PC-3 (cell line): ENCODE data around the gene CDK5RAP2. TPM values are rescaled to one million over a fixed set of nuclear protein-coding genes. Genes with fewer than 3 reads are reported as not detected.

Experiments
- ATAC-seq: fragments of 200-7000 bp; cut with Tn5 transposase; 2 replicates; pipeline ENCODE4 v1.9.1; 2020; ENCODE audit warnings: mild to moderate bottlenecking, moderate library complexity
- BruUV-seq: library from RNA; stranded (reverse); fragments of 400-500 nt; replicated peaks from 2 replicates; lab custom pipeline; 2021; lab: Mats Ljungman, UMichigan
- CTCF ChIA-PET: fragments of 300-600 bp; sonication (Branson Sonifier 250); formaldehyde crosslinking; loops from one replicate; lab custom pipeline; 2022; ENCODE audit warnings: antibody characterized with exemption; lab: Charles Lee
- POLR2A ChIA-PET: fragments of 300-600 bp; sonication (Branson Sonifier 250); formaldehyde crosslinking; loops from one replicate; lab custom pipeline; 2022; ENCODE audit warnings: antibody characterized with exemption; ENCODE audit not compliant: unreplicated experiment; lab: Charles Lee
- DNase-seq: peaks from one replicate; pipeline ENCODE4 v3.0.0-alpha.2; 2015
- H2AFZ ChIP-seq: fragments of 300-600 bp; sonication (generic); 2 replicates; pipeline ENCODE4 v1.6.0; 2016; ENCODE audit warnings: antibody characterized with exemption, low read length
- H3F3A ChIP-seq: fragments of 300-600 bp; sonication (generic); one replicate; pipeline ENCODE4 v1.6.0; 2017; ENCODE audit warnings: antibody characterized with exemption, low read length, control low read depth, mild to moderate bottlenecking; ENCODE audit not compliant: unreplicated experiment
- H3K27ac ChIP-seq: fragments of 300-600 bp; sonication (generic); 2 replicates; pipeline ENCODE4 v1.5.1; 2016; ENCODE audit warnings: mild to moderate bottlenecking, low read length
- H3K27me3 ChIP-seq: fragments of 300-600 bp; sonication (generic); 2 replicates; pipeline ENCODE4 v1.6.1; 2016; ENCODE audit warnings: low read length, mixed read lengths
- H3K36me3 ChIP-seq: fragments of 300-600 bp; sonication (generic); 2 replicates; pipeline ENCODE4 v1.6.1; 2016; ENCODE audit warnings: low read depth, mixed run types, low read length, mixed read lengths
- H3K4me1 ChIP-seq: fragments of 300-600 bp; sonication (generic); 2 replicates; pipeline ENCODE4 v1.5.1; 2016; ENCODE audit warnings: low read length; ENCODE audit not compliant: insufficient read depth
- H3K4me2 ChIP-seq: fragments of 300-600 bp; sonication (generic); 2 replicates; pipeline ENCODE4 v1.6.0; 2016; ENCODE audit warnings: low read length
- H3K4me3 ChIP-seq: fragments of 300-600 bp; sonication (generic); 2 replicates; pipeline ENCODE4 v1.5.1; 2016; ENCODE audit warnings: mild to moderate bottlenecking, low read length, mixed read lengths
- H3K79me2 ChIP-seq: fragments of 300-600 bp; sonication (generic); 2 replicates; pipeline ENCODE4 v1.6.1; 2017; ENCODE audit warnings: low read length, mixed read lengths
- H3K9ac ChIP-seq: fragments of 300-600 bp; sonication (generic); 2 replicates; pipeline ENCODE4 v1.6.0; 2016; ENCODE audit warnings: mild to moderate bottlenecking, low read length
- H3K9me2 ChIP-seq: fragments of 300-600 bp; sonication (generic); replicated peaks from 2 replicates; pipeline ENCODE4 v1.6.1; 2016; ENCODE audit warnings: mixed run types, low read length, mixed read lengths
- H3K9me3 ChIP-seq: fragments of 300-600 bp; sonication (generic); 2 replicates; pipeline ENCODE4 v1.6.1; 2016; ENCODE audit warnings: low read length, mixed read lengths
- H4K20me1 ChIP-seq: fragments of 300-600 bp; sonication (generic); 2 replicates; pipeline ENCODE4 v1.6.1; 2016; ENCODE audit warnings: low read length, mixed read lengths
- EZH2 ChIP-seq: fragments of 300-600 bp; sonication (generic); IDR thresholded peaks from one replicate; pipeline ENCODE4 v1.6.1; 2017; ENCODE audit warnings: antibody characterized with exemption, mild to moderate bottlenecking, low read length; ENCODE audit not compliant: unreplicated experiment
- EZH2phosphoT487 ChIP-seq: fragments of 300-600 bp; sonication (generic); IDR thresholded peaks from 2 replicates; pipeline ENCODE4 v1.6.1; 2018; ENCODE audit warnings: mild to moderate bottlenecking, antibody characterized with exemption, low read length, borderline replicate concordance
- intact Hi-C: fragments of 100-400 bp; cut with micrococcal nuclease; formaldehyde crosslinking; loops from 2 replicates; pipeline ENCODE4 v1.9.0; 2023
- total RNA-seq: library from RNA; depleted of rRNA; stranded (reverse); fragments of >200 nt; gene quantifications from 2 replicates; pipeline ENCODE4 v1.2.3, GENCODE V29; 2014
- TF ChIP-seq, protein P1 (sequence below): fragments of 300-600 bp; sonication (generic); conservative IDR thresholded peaks from 2 replicates; pipeline ENCODE4 v1.5.1; 2017; ENCODE audit warnings: antibody characterized with exemption, low read depth, mild to moderate bottlenecking, low read length

The CDK5RAP2 gene
- total RNA-seq, 1 experiment from 2014 or later: 37.4 TPM

DNA sequence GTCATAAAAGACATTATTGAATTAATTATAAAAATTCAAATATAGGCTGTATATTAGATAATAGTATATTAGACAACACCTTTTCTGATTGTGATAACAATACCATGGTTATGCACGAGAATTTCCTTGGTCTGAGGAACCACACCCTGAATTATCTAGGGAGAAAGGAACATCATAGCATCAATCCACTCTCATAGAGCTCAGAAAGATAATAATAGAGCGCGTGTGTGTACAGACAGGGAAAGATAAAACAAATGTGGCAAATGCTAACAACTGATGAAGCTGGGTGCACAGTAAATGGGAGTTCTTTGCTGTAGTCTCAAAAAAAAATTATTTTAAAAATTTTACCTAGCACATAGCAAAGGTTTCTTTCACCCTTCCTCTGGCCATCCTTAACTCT lies 143.5 kb downstream of the CDK5RAP2 start:
- H3K4me1 ChIP-seq: no peaks in the 10 kb centered on the region; the same call in 1 of the 2 replicates
- H3K27ac ChIP-seq: no peak overlapping the region
- DNase-seq (no peak), ATAC-seq (no peak)
- H3F3A ChIP-seq: no peaks in the 10 kb centered on the region
- BruUV-seq: no TSS peak
- no peaks in the 10 kb centered on the region for H3K27me3 ChIP-seq
- no peaks in the 10 kb centered on the region for H3K79me2 ChIP-seq
- intact Hi-C loops: no loop called here
- TF ChIP-seq EZH2 (no peak), EZH2phosphoT487 (no peak)
- TF ChIP-seq, protein P1, sequence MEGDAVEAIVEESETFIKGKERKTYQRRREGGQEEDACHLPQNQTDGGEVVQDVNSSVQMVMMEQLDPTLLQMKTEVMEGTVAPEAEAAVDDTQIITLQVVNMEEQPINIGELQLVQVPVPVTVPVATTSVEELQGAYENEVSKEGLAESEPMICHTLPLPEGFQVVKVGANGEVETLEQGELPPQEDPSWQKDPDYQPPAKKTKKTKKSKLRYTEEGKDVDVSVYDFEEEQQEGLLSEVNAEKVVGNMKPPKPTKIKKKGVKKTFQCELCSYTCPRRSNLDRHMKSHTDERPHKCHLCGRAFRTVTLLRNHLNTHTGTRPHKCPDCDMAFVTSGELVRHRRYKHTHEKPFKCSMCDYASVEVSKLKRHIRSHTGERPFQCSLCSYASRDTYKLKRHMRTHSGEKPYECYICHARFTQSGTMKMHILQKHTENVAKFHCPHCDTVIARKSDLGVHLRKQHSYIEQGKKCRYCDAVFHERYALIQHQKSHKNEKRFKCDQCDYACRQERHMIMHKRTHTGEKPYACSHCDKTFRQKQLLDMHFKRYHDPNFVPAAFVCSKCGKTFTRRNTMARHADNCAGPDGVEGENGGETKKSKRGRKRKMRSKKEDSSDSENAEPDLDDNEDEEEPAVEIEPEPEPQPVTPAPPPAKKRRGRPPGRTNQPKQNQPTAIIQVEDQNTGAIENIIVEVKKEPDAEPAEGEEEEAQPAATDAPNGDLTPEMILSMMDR: no peak
- no peaks in the 10 kb centered on the region for H3K9me2 ChIP-seq
- CTCF ChIA-PET: no interaction called here
- no peak overlapping the region for H3K9ac ChIP-seq
- POLR2A ChIA-PET: no interaction called here
- no peaks in the 10 kb centered on the region for H4K20me1 ChIP-seq
- no peaks in the 10 kb centered on the region for H3K9me3 ChIP-seq
- peaks cover 13% of the 10 kb centered on the region for H3K36me3 ChIP-seq
- no peak overlapping the region for H3K4me2 ChIP-seq
- no peak overlapping the region for H2AFZ ChIP-seq
- no peak overlapping the region for H3K4me3 ChIP-seq

DNA sequence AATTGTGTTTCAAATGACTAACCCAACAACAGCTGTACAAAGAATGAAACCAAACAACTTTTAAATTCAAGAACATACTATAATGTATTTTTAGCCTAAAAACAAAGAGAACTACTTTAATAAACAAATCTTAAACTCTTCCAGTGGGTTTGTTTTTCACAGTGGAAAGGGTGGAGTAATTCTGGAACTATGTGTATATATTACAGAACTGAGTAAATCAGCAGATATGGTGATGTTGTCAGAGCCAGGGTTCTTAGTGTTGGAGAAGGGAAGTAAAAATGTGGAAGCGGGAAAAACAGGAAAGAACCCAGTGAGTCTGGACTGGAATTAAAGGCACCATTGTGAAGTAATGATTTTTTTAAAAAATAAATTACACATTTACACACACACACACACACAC lies 144.9 kb downstream of the CDK5RAP2 start:
- Histone ChIP-seq H4K20me1 (no peaks in the 10 kb centered on the region), H3K9ac (no peak overlapping the region), H3K4me3 (no peak overlapping the region), H3K9me2 (no peaks in the 10 kb centered on the region), H3K27ac (no peak overlapping the region), H2AFZ (no peak overlapping the region), H3K9me3 (no peaks in the 10 kb centered on the region), H3K4me2 (no peak overlapping the region), H3K79me2 (no peaks in the 10 kb centered on the region), H3K4me1 (no peaks in the 10 kb centered on the region; the same call in 1 of the 2 replicates), H3K36me3 (peaks cover 13% of the 10 kb centered on the region), H3K27me3 (no peaks in the 10 kb centered on the region), H3F3A (no peaks in the 10 kb centered on the region)
- BruUV-seq: no TSS peak
- intact Hi-C loops: no loop called here
- DNase-seq: no peak
- TF ChIP-seq, protein P1: no peak
- TF ChIP-seq EZH2 (no peak), EZH2phosphoT487 (no peak)
- POLR2A ChIA-PET: no interaction called here
- ATAC-seq: no peak
- CTCF ChIA-PET: no interaction called here

DNA sequence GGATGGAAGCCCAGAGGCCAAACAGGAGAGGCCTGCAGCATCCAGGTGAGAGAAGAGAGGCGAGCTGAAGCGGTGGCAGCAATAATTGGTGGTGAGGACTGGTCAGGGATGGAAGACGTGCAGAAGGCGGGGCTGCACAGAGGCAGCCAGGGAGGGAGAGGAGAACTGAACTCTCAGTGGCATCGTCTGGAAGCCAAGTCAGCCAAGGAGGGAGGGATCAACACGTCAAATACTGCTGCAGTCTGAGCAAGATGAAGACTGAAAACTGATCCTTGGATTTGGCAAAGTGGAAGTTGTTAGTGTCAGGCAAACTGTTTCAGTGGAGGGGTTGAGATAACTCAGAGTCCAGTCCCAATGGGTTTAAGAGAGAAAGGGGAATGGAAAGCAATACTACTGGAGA lies 145.4 kb downstream of the CDK5RAP2 start:
- Histone ChIP-seq H3K4me3 (no peak overlapping the region), H3K27ac (no peak overlapping the region), H3K9me2 (no peaks in the 10 kb centered on the region), H2AFZ (no peak overlapping the region), H3K9me3 (no peaks in the 10 kb centered on the region), H3K4me1 (no peaks in the 10 kb centered on the region; the same call in 1 of the 2 replicates), H3F3A (no peaks in the 10 kb centered on the region), H3K36me3 (peaks cover 13% of the 10 kb centered on the region), H3K79me2 (no peaks in the 10 kb centered on the region), H4K20me1 (no peaks in the 10 kb centered on the region), H3K9ac (no peak overlapping the region), H3K4me2 (no peak overlapping the region), H3K27me3 (no peaks in the 10 kb centered on the region)
- ChIA-PET CTCF (no interaction called here), POLR2A (no interaction called here)
- intact Hi-C loops: no loop called here
- TF ChIP-seq EZH2 (no peak), EZH2phosphoT487 (no peak)
- TF ChIP-seq, protein P1: no peak
- DNase-seq (no peak), ATAC-seq (no peak)
- BruUV-seq: no TSS peak
